Endometrial microvascular endothelial cells (primary cell): Measurements from ENCODE around the gene RIPOR1. TPM values are rescaled to one million over a fixed set of nuclear protein-coding genes. Genes with fewer than 3 reads are reported as not detected.

Experiments used
- in situ Hi-C: cut with HindIII; loops from 2 replicates; pipeline ENCODE4 v1.10.0; 2017; ENCODE audit warnings: low sequenced_read_pairs, low pct_unique_long_range_greater_than_20kb; ENCODE audit errors: inconsistent ontology term
- total RNA-seq: library from RNA; depleted of rRNA; stranded (reverse); fragments of >200 nt; gene quantifications from one replicate; pipeline ENCODE4 v1.2.3, GENCODE V29; 2015; ENCODE audit errors: inconsistent ontology term

The RIPOR1 gene
- total RNA-seq, 1 donor from 2014 or later: 47.0 TPM

- in situ Hi-C loops: no loop called here
These were observed 6.6 kb downstream of the RIPOR1 start for GRCh38 chr16:67535201-67535600.

- in situ Hi-C loops: no loop called here
These were observed 8.6 kb downstream of the RIPOR1 start for GRCh38 chr16:67537270-67537635.

- in situ Hi-C loops: no loop called here
These were observed 9.3 kb downstream of the RIPOR1 start for GRCh38 chr16:67537636-67538591.

- in situ Hi-C loops: no loop called here
These were observed 10.1 kb downstream of the RIPOR1 start for GRCh38 chr16:67538666-67539101.

GRCh38 chr16:67539271-67539670 is 10.6 kb downstream of the RIPOR1 start:
- in situ Hi-C loops: no loop called here

GRCh38 chr16:67539691-67540635 is 11.3 kb downstream of the RIPOR1 start:
- in situ Hi-C loops: no loop called here

GRCh38 chr16:67540756-67541155 is 12.1 kb downstream of the RIPOR1 start:
- in situ Hi-C loops: no loop called here

GRCh38 chr16:67541391-67542263 is 13.0 kb downstream of the RIPOR1 start:
- in situ Hi-C loops: no loop called here

GRCh38 chr16:67542464-67542863 is 13.8 kb downstream of the RIPOR1 start:
- in situ Hi-C loops: no loop called here

- in situ Hi-C loops: no loop called here
These were observed 14.4 kb downstream of the RIPOR1 start for GRCh38 chr16:67543036-67543435.

GRCh38 chr16:67543582-67543981 is 15.0 kb downstream of the RIPOR1 start:
- in situ Hi-C loops: no loop called here

GRCh38 chr16:67544329-67544841 is 15.8 kb downstream of the RIPOR1 start:
- in situ Hi-C loops: no loop called here

- in situ Hi-C loops: no loop called here
These were observed 16.4 kb downstream of the RIPOR1 start for GRCh38 chr16:67544844-67545664.

- in situ Hi-C loops: no loop called here
These were observed 17.0 kb downstream of the RIPOR1 start for GRCh38 chr16:67545665-67546024.

GRCh38 chr16:67546091-67546501 is 17.5 kb downstream of the RIPOR1 start:
- in situ Hi-C loops: no loop called here

- in situ Hi-C loops: no loop called here
These were observed 18.3 kb downstream of the RIPOR1 start for GRCh38 chr16:67546761-67547422.
